HG02938 (cell line): Measurements from ENCODE around the gene RTN4.

Source experiments
- ATAC-seq: cut with Tn5 transposase; IDR thresholded peaks from one replicate; pipeline ENCODE4 v1.9.1; 2021; ENCODE audit warnings: mild to moderate bottlenecking, moderate library complexity; ENCODE audit not compliant: unreplicated experiment

Gene RTN4

DNA sequence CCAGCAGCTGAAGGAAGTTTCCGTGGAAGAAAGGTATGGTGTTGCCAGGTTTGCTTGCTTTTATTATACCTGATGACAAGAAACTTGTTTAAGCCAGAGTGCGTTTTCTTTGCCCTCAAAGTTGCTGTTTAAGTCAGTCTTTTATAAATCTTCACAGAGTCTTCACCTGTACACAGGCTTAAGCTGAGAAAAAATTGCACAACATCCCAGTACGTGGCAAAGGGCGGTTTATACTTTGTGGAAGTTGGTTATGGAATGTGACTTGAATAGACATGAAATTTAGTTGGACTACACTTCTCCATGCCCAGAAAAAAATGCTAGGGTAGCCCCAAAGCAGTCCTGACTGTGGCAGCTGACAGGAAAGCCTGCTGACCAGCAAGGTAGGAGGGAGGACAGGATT lies 121.5 kb downstream of the RTN4 start:
- ATAC-seq, result no peak

GRCh38 chr2:54927751-54928615 lies 122.3 kb downstream of the RTN4 start:
- no peak for ATAC-seq

DNA sequence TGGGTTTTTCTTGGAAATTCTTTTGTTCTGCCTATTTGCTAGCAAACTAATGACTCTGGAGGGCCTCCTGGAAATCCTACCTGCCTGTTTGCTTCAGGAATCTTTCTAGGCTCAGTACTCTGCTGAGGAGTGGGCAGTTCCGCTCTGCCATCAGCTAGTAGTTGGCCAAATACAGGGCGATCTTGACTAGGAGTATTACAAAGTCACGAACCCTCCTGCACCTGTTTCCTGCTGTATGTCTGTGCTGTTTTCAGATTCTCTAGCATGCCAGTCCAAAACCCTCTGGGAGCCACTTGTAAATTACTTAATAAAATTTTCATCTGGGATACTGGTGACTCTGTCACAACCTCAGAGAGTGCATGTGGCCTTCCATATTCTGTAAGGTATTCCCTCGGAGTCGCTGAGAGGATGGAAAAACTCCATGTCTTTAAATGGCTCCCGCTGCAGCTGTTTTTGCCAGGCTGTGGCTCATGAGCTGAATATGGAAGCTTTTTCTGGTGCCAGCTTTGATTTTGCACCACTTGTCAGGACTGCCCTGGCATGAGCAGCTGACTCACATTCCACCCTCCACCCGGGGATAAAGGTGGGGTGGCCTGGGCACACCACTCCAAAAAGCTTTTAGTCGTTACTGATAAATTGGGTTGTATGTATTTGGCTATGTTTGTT lies 123.0 kb downstream of the RTN4 start:
- ATAC-seq, result no peak

GRCh38 chr2:54925022-54925421 lies 125.2 kb downstream of the RTN4 start:
- no peak for ATAC-seq

- ATAC-seq, result no peak
Measured at GRCh38 chr2:54924121-54924520, 126.1 kb downstream of the RTN4 start.
